Mesodermal cell (in vitro differentiated cells): ENCODE measurements around the gene FBLN2. TPM values are rescaled to one million over a fixed set of nuclear protein-coding genes. Genes with fewer than 3 reads are reported as not detected.
"Not testable (repeated sequence)": the region's sequence is repeated elsewhere in the genome, so short reads cannot be mapped to it uniquely, and the experiment has no call there.

Experiments used
- H3K27ac ChIP-seq: 2 replicates; pipeline ENCODE4 v1.7.0; 2013; ENCODE audit warnings: mild to moderate bottlenecking, low read depth, low read length, moderate library complexity; ENCODE audit not compliant: severe bottlenecking
- H3K36me3 ChIP-seq: 2 replicates; pipeline ENCODE4 v1.7.1; 2013; ENCODE audit warnings: mild to moderate bottlenecking, low read length, moderate library complexity; ENCODE audit not compliant: control insufficient read depth, insufficient read depth
- H3K4me1 ChIP-seq: one replicate; pipeline ENCODE4 v1.7.1; 2013; ENCODE audit warnings: mild to moderate bottlenecking, low read length; ENCODE audit not compliant: insufficient read depth, control insufficient read depth, poor library complexity, severe bottlenecking
- H3K4me3 ChIP-seq: 2 replicates; pipeline ENCODE4 v1.7.0; 2013; ENCODE audit warnings: low read length, control low read depth, mild to moderate bottlenecking; ENCODE audit not compliant: insufficient read depth, poor library complexity, severe bottlenecking; ENCODE audit errors: extremely low read depth
- H3K9me3 ChIP-seq: 2 replicates; pipeline ENCODE4 v1.7.1; 2013; ENCODE audit warnings: mild to moderate bottlenecking, low read length, moderate library complexity; ENCODE audit not compliant: control insufficient read depth
- WGBS, 2 experiments: methylation state at CpG; one replicate each; pipeline ENCODE4 v1.1.5; 2013; ENCODE audit warnings: missing lambda C conversion rate in 2 of 2; ENCODE audit not compliant: insufficient coverage in 2 of 2; 5-methylcytosine and 5-hydroxymethylcytosine counted together
- polyA plus RNA-seq, 2 experiments: library from polyadenylated mRNA; stranded (reverse); fragments of 50-300 nt; gene quantifications; one replicate each; pipeline ENCODE4 v1.2.3, GENCODE V29; 2013

FBLN2 gene
- 172 TPM for polyA plus RNA-seq (2013, experiment 1 of 2)
- 137 TPM for polyA plus RNA-seq (2013, experiment 2 of 2)

- Histone ChIP-seq H3K4me1 (peaks cover 53% of the 10 kb centered on the region), H3K27ac (peak within 1 kb of the TSS; percentile 64), H3K4me3 (peak within 1 kb of the TSS; percentile 46), H3K36me3 (no peaks in the 10 kb centered on the region), H3K9me3 (no peaks in the 10 kb centered on the region)
- WGBS, 2 experiments = 3 to 4% methylated on average over 59 to 95 of the region's 107 CpGs
These were observed at the start of gene FBLN2 for GRCh38 chr3:13548696-13549622. Gene FBLN2 (plus strand): TSS chr3:13549125. CDS start chr3:13570356, 21,231 bp downstream.

GRCh38 chr3:13499246-13499645, 49.7 kb upstream of the FBLN2 start:
- 88 to 92% methylated on average over 10 to 11 of the region's 11 CpGs for WGBS, 2 experiments
- not testable (repeated sequence) for H3K9me3 ChIP-seq, H3K4me1 ChIP-seq, H3K27ac ChIP-seq, H3K36me3 ChIP-seq, H3K4me3 ChIP-seq

- no peak overlapping the region for H3K4me3 ChIP-seq
- no peaks in the 10 kb centered on the region for H3K9me3 ChIP-seq
- H3K27ac ChIP-seq = no peak overlapping the region
- no peaks in the 10 kb centered on the region for H3K36me3 ChIP-seq
- H3K4me1 ChIP-seq = peaks cover 14% of the 10 kb centered on the region
- WGBS, 2 experiments = 75 to 86% methylated on average over 9 to 10 of the region's 15 CpGs
These were observed 48.6 kb upstream of the FBLN2 start for GRCh38 chr3:13500133-13500885.

- no peak overlapping the region for H3K4me3 ChIP-seq
- 98 to 100% methylated on average over 2 to 4 of the region's 4 CpGs for WGBS, 2 experiments
- H3K27ac ChIP-seq = no peak overlapping the region
- peaks cover 14% of the 10 kb centered on the region for H3K4me1 ChIP-seq
- H3K36me3 ChIP-seq = no peaks in the 10 kb centered on the region
- no peaks in the 10 kb centered on the region for H3K9me3 ChIP-seq
These were observed 47.9 kb upstream of the FBLN2 start for GRCh38 chr3:13501056-13501455.

GRCh38 chr3:13501521-13501920, 47.4 kb upstream of the FBLN2 start:
- Histone ChIP-seq H3K4me3 (no peak overlapping the region), H3K9me3 (no peaks in the 10 kb centered on the region), H3K4me1 (peaks cover 13% of the 10 kb centered on the region), H3K36me3 (no peaks in the 10 kb centered on the region), H3K27ac (no peak overlapping the region)
- WGBS, 2 experiments = 96 to 100% methylated on average over 4 of the region's 4 CpGs

GRCh38 chr3:13501958-13502790, 46.8 kb upstream of the FBLN2 start:
- Histone ChIP-seq H3K4me3 (no peak overlapping the region), H3K4me1 (peaks cover 7% of the 10 kb centered on the region), H3K36me3 (no peaks in the 10 kb centered on the region), H3K27ac (no peak overlapping the region), H3K9me3 (no peaks in the 10 kb centered on the region)
- WGBS, 2 experiments = 91 to 94% methylated on average over 13 to 16 of the region's 18 CpGs

GRCh38 chr3:13502791-13503060, 46.2 kb upstream of the FBLN2 start:
- no peak overlapping the region for H3K27ac ChIP-seq
- H3K36me3 ChIP-seq = no peaks in the 10 kb centered on the region
- peaks cover 12% of the 10 kb centered on the region for H3K4me1 ChIP-seq
- no peak overlapping the region for H3K4me3 ChIP-seq
- no peaks in the 10 kb centered on the region for H3K9me3 ChIP-seq
- WGBS, 2 experiments = 96% methylated on average over 8 of the region's 8 CpGs; no CpG with 5 or more reads in 1 of the 2 experiments

- Histone ChIP-seq H3K27ac (peak overlapping the region; percentile 10), H3K4me1 (peaks cover 17% of the 10 kb centered on the region), H3K9me3 (no peaks in the 10 kb centered on the region), H3K36me3 (no peaks in the 10 kb centered on the region), H3K4me3 (no peak overlapping the region)
- 86 to 92% methylated on average over 16 to 19 of the region's 23 CpGs for WGBS, 2 experiments
These were observed 44.6 kb upstream of the FBLN2 start for GRCh38 chr3:13504161-13504831.

- peaks cover 17% of the 10 kb centered on the region for H3K4me1 ChIP-seq
- H3K9me3 ChIP-seq = no peaks in the 10 kb centered on the region
- no peak overlapping the region for H3K4me3 ChIP-seq
- no peaks in the 10 kb centered on the region for H3K36me3 ChIP-seq
- no peak overlapping the region for H3K27ac ChIP-seq
- 91 to 95% methylated on average over 13 of the region's 16 CpGs for WGBS, 2 experiments
These were observed 43.5 kb upstream of the FBLN2 start for GRCh38 chr3:13505147-13506130.
